GM11168 (cell line): ENCODE results near the gene EIF4H.
"Not testable (repeated sequence)": the region's sequence is repeated elsewhere in the genome, so short reads cannot be mapped to it uniquely, and the experiment has no call there.

ENCODE experiments used
- in situ Hi-C: fragments of 300-500 bp; cut with MboI; formaldehyde crosslinking; loops from one replicate; pipeline ENCODE4 v1.12.0; 2022; ENCODE audit warnings: low sequenced_read_pairs; ENCODE audit not compliant: unreplicated experiment

EIF4H gene

GRCh38 chr7:74195139-74195860, 21.1 kb downstream of the EIF4H start:
- in situ Hi-C loops: not testable (repeated sequence)

GRCh38 chr7:74195968-74196654, 22.0 kb downstream of the EIF4H start:
- in situ Hi-C loops: not testable (repeated sequence)

- in situ Hi-C loops: no loop called here
Observed at GRCh38 chr7:74197449-74198124, 23.4 kb downstream of the EIF4H start.

- in situ Hi-C loops: loop anchor here (10.0 kb wide), 1 partner anchor 205 kb away; no protein-coding TSS in a partner anchor
Observed at GRCh38 chr7:74199551-74200355, 25.6 kb downstream of the EIF4H start.

GRCh38 chr7:74202841-74203556, 28.8 kb downstream of the EIF4H start:
- in situ Hi-C loops: loop anchor here (10.0 kb wide), 1 partner anchor 202 kb away; no protein-coding TSS in a partner anchor

GRCh38 chr7:74203956-74204618, 29.9 kb downstream of the EIF4H start:
- in situ Hi-C loops: loop anchor here (10.0 kb wide), 1 partner anchor 201 kb away; no protein-coding TSS in a partner anchor

- in situ Hi-C loops: loop anchor here (10.0 kb wide), 1 partner anchor 199 kb away; no protein-coding TSS in a partner anchor
Observed at GRCh38 chr7:74206052-74206451, 31.9 kb downstream of the EIF4H start.

GRCh38 chr7:74206589-74207120, 32.5 kb downstream of the EIF4H start:
- in situ Hi-C loops: loop anchor here (10.0 kb wide), 1 partner anchor 198 kb away; no protein-coding TSS in a partner anchor

- in situ Hi-C loops: loop anchor here (10.0 kb wide), 1 partner anchor 197 kb away; no protein-coding TSS in a partner anchor
Observed at GRCh38 chr7:74207586-74207985, 33.4 kb downstream of the EIF4H start.

GRCh38 chr7:74208241-74208640, 34.1 kb downstream of the EIF4H start:
- in situ Hi-C loops: loop anchor here (10.0 kb wide), 1 partner anchor 197 kb away; no protein-coding TSS in a partner anchor

GRCh38 chr7:74212661-74213060, 38.5 kb downstream of the EIF4H start:
- in situ Hi-C loops: no loop called here

- in situ Hi-C loops: no loop called here
Observed at GRCh38 chr7:74214816-74215630, 40.9 kb downstream of the EIF4H start.

- in situ Hi-C loops: no loop called here
Observed at GRCh38 chr7:74215921-74216320, 41.8 kb downstream of the EIF4H start.

GRCh38 chr7:74216361-74216761, 42.2 kb downstream of the EIF4H start:
- in situ Hi-C loops: no loop called here

GRCh38 chr7:74217455-74218342, 43.5 kb downstream of the EIF4H start:
- in situ Hi-C loops: no loop called here

GRCh38 chr7:74218343-74218698, 44.2 kb downstream of the EIF4H start:
- in situ Hi-C loops: no loop called here

- in situ Hi-C loops: no loop called here
Observed at GRCh38 chr7:74219416-74219815, 45.3 kb downstream of the EIF4H start.
